ENCODE results near the gene SERPINB1.
"Not testable (repeated sequence)": the region's sequence is repeated elsewhere in the genome, so short reads cannot be mapped to it uniquely, and the experiment has no call there.

Gene SERPINB1

DNA sequence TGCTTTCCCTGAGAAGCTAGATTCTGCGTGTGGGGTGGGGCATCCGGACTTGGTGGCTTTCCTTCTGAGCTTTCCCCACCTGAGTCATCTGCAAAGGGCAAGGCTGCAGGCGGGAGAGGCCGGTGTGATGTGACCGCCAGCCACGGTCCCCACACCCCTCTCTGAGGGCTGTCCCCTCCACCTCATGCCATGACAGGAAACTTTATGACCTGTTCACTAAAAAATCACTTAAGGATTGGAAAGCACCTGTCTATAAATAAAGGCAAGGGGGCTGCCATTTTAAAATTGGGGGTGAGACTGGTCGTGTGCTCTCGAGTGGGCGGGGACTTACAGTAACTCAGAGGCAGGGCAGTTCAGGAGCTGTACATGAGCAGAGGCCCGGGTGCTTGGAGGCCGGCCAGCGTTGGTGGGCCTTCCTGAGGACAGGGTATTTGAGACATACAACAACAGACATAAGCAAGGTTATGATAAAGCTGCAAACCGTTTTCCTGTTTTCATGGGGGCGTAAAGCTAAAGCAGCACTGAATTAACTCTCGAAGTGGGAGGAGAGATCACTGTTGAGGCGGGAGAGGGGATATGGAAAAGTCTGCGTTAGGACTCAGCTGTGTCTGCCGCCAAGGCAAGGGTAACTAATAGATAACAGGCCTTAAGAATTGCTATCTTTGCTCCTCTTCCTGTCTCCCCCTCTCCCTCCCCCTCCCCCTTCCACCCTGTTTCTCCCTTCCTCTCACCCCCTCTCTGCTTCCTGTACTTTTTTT, 16.1 kb upstream of the SERPINB1 start:
- DNase-seq (ENCODE audit: low read depth), result no peak
- TF ChIP-seq, protein P1, sequence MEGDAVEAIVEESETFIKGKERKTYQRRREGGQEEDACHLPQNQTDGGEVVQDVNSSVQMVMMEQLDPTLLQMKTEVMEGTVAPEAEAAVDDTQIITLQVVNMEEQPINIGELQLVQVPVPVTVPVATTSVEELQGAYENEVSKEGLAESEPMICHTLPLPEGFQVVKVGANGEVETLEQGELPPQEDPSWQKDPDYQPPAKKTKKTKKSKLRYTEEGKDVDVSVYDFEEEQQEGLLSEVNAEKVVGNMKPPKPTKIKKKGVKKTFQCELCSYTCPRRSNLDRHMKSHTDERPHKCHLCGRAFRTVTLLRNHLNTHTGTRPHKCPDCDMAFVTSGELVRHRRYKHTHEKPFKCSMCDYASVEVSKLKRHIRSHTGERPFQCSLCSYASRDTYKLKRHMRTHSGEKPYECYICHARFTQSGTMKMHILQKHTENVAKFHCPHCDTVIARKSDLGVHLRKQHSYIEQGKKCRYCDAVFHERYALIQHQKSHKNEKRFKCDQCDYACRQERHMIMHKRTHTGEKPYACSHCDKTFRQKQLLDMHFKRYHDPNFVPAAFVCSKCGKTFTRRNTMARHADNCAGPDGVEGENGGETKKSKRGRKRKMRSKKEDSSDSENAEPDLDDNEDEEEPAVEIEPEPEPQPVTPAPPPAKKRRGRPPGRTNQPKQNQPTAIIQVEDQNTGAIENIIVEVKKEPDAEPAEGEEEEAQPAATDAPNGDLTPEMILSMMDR (IDR thresholded peaks at IDR 0.05; ENCODE audit: insufficient read depth, low read depth, low read length, missing control alignments), result no peak
- H3K4me3 ChIP-seq (ENCODE audit: low read length), result no peak overlapping the region

DNA sequence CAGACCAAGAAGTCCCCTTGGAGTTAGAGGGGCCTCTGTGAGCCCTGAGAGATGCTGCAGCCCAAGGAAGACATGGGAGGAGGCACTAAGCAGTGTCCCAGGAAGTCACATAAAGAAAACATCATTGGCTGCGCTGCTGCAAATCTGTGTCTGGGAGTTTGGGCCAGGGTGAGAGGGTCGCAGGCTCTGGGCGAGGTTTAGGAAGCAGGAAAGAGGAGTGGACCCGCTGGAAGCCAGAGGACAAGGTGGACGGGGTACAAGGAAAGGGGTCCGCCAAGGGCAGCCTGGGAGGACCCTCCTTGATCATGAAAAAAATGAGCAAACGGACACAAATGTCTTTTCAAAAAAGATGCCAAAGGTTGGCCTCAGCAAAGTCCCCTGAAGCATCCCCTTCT, 15.5 kb upstream of the SERPINB1 start:
- TF ChIP-seq, protein P1 (IDR thresholded peaks at IDR 0.05; ENCODE audit: insufficient read depth, low read depth, low read length, missing control alignments), result no peak
- H3K4me3 ChIP-seq (ENCODE audit: low read length), result no peak overlapping the region
- no peak for DNase-seq (ENCODE audit: low read depth)

DNA sequence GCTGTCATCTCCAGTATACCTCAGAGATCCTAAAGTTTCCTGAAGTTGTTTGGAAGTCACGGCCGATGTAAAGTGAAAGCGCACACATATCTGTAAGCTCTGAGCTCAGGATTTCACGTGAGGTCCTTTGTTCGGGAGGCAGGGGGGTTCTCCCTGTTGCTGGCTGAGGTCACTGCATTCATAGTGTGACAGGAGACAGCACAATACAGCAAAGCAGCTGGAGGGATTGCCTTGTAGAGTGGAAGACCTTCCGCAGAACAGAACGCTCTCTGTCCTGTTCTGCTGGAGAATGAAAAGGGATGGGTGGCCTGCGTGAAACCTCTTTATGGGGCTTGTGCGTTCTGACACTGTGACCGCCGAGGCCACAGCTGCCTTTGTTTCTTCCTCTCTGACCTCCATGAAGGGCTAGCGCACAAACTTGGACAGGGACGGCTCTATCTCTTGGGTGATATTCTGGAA, 13.4 kb upstream of the SERPINB1 start:
- no peak overlapping the region for H3K4me3 ChIP-seq (ENCODE audit: low read length)
- TF ChIP-seq, protein P1 (IDR thresholded peaks at IDR 0.05; ENCODE audit: insufficient read depth, low read depth, low read length, missing control alignments), result no peak
- no peak for DNase-seq (ENCODE audit: low read depth)

GRCh38 chr6:2854396-2854982, 12.8 kb upstream of the SERPINB1 start:
- TF ChIP-seq, protein P1 (IDR thresholded peaks at IDR 0.05; ENCODE audit: insufficient read depth, low read depth, low read length, missing control alignments), result no peak
- H3K4me3 ChIP-seq (ENCODE audit: low read length), result no peak overlapping the region
- no peak for DNase-seq (ENCODE audit: low read depth)

GRCh38 chr6:2853769-2854395, 12.2 kb upstream of the SERPINB1 start:
- peak overlapping the region; percentile 37 for H3K4me3 ChIP-seq (ENCODE audit: low read length)
- TF ChIP-seq, protein P1 (IDR thresholded peaks at IDR 0.05; ENCODE audit: insufficient read depth, low read depth, low read length, missing control alignments), result peak; percentile 33
- peak; percentile 63 for DNase-seq (ENCODE audit: low read depth)

GRCh38 chr6:2853378-2853768, 11.7 kb upstream of the SERPINB1 start:
- not testable (repeated sequence) for H3K4me3 ChIP-seq (ENCODE audit: low read length); DNase-seq (ENCODE audit: low read depth)

DNA sequence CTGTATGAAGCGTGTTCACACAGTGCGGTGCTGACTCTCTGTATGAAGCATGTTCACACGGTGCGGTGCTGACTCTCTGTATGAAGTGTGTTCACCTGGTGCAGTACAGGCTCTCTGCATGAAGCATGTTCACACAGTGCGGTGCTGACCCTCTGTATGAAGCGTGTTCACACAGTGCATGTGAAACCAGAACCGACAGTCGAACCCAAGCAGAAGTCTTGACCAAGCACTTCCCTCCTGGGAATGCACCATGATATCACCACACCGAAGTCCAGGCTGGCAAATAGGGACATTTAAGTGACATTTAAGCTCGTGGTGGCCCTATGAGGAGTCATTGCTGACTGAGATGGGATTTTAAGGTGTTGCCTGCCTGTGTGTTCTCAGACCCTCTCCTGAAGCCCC, 11.3 kb upstream of the SERPINB1 start:
- TF ChIP-seq, protein P1 (IDR thresholded peaks at IDR 0.05; ENCODE audit: insufficient read depth, low read depth, low read length, missing control alignments), result no peak
- no peak overlapping the region for H3K4me3 ChIP-seq (ENCODE audit: low read length)
- DNase-seq (ENCODE audit: low read depth), result no peak

Data from epithelial cell of esophagus (primary cell).